Activated CD4-positive, alpha-beta T cell treated with anti-CD3 and anti-CD28 coated beads, Interleukin-2, amount 10 ng/mL, durations not matched to agents 24 days and 14 days (primary cell): ENCODE measurements around the gene NCKAP1. TPM values are rescaled to one million over a fixed set of nuclear protein-coding genes. Genes with fewer than 3 reads are reported as not detected.

Source experiments
- DNase-seq: peaks from one replicate; pipeline ENCODE4 v3.0.0; 2022
- H3K27ac Mint-ChIP-seq: one replicate; pipeline ENCODE4 v1.8.0; 2022; ENCODE audit warnings: mild to moderate bottlenecking, mixed read lengths
- H3K27me3 Mint-ChIP-seq: one replicate; pipeline ENCODE4 v1.8.0; 2022; ENCODE audit warnings: mixed read lengths
- H3K36me3 Mint-ChIP-seq: one replicate; pipeline ENCODE4 v1.8.0; 2022; ENCODE audit warnings: low read depth, mild to moderate bottlenecking, mixed read lengths
- H3K4me1 Mint-ChIP-seq: one replicate; pipeline ENCODE4 v1.8.0; 2021; ENCODE audit warnings: mixed read lengths
- H3K4me3 Mint-ChIP-seq: one replicate; pipeline ENCODE4 v1.8.0; 2022; ENCODE audit warnings: mild to moderate bottlenecking, moderate library complexity, mixed read lengths
- H3K9me3 Mint-ChIP-seq: one replicate; pipeline ENCODE4 v1.8.0; 2021; ENCODE audit warnings: mixed read lengths
- intact Hi-C: fragments of 100-400 bp; cut with micrococcal nuclease; formaldehyde crosslinking; loops from one replicate; pipeline ENCODE4 v1.15.1; 2023
- total RNA-seq: library from RNA; stranded (reverse); gene quantifications from 2 replicates; pipeline ENCODE4 v1.2.3, GENCODE V29; 2022

The NCKAP1 gene
- total RNA-seq, 1 donor from 2014 or later, result 14.5 TPM

DNA sequence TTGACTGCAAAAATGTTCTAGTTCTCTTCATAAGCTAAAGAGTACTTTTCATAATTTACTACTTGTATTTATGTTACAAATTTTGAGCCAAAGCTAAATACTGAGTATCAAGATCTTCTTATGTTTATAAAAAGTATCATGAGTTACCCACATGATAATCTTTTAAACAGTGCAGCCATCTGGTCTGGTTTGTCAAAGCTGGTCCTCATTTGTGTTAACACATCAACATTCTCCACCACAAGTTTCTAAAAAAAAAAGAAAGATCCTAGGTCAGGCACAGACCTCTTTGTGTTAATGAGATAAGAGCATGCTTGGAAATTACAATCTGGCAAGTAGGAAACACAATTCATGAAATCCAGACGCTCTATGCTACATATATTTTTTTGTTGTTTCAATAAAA, 96.3 kb downstream of the NCKAP1 start:
- Mint-ChIP-seq H3K4me1 (peaks cover 6% of the 10 kb centered on the region), H3K36me3 (peaks cover 2% of the 10 kb centered on the region), H3K27me3 (no peaks in the 10 kb centered on the region), H3K9me3 (no peaks in the 10 kb centered on the region), H3K4me3 (no peak overlapping the region), H3K27ac (no peak overlapping the region)
- DNase-seq, result no peak
- intact Hi-C loops, result no loop called here

DNA sequence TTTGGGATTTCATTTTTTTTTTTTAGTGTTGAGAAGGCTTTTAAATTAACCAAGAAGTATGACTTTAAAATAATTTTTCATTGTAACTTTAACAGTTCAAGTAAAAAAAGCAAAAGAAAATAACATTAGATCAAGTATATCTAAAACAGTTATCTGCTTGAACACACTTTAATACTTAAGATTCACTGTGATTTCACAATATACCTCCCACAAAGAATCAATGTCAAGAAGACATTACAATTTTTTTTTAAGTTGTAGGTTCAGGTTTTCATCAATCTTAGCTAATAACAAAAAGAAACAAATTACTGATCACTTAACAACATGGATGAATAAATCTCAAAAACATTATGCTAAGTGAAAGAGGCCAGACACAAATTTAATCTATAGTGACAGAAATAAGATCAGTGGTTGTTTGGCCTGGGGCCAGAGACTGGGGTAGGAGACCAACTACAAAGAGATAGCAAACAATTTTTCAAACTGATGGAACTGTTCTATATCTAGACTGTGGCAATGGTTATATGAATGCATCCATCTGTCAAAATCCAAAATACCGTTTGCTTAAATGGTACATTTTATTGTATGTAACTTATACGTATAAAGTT, 97.0 kb downstream of the NCKAP1 start:
- H3K27ac Mint-ChIP-seq, result no peak overlapping the region
- H3K27me3 Mint-ChIP-seq, result no peaks in the 10 kb centered on the region
- H3K4me3 Mint-ChIP-seq, result no peak overlapping the region
- no peaks in the 10 kb centered on the region for H3K4me1 Mint-ChIP-seq
- intact Hi-C loops, result no loop called here
- no peaks in the 10 kb centered on the region for H3K9me3 Mint-ChIP-seq
- peaks cover 2% of the 10 kb centered on the region for H3K36me3 Mint-ChIP-seq
- DNase-seq, result no peak

DNA sequence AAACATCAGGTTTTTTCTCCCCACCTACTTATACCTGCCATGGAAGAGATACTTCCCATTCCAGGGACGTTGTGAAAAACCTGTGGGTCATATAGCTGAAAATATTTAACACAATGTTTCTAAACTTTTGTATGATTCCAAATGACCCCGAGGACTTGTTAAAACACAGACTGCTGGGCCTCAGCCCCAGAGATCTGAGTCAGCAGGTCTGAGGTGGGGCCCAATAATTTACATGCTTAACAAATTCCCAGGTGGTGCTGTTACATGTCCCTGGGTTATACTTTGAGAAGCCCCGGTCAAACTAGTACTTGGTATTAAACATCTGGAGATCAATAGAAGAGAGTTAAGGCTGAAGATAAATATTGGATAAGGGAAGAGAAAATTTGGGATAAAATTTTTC, 100.4 kb downstream of the NCKAP1 start:
- H3K4me3 Mint-ChIP-seq, result no peak overlapping the region
- peaks cover 2% of the 10 kb centered on the region for H3K36me3 Mint-ChIP-seq
- H3K9me3 Mint-ChIP-seq, result no peaks in the 10 kb centered on the region
- no peak overlapping the region for H3K27ac Mint-ChIP-seq
- no peak for DNase-seq
- H3K27me3 Mint-ChIP-seq, result no peaks in the 10 kb centered on the region
- intact Hi-C loops, result no loop called here
- no peaks in the 10 kb centered on the region for H3K4me1 Mint-ChIP-seq

DNA sequence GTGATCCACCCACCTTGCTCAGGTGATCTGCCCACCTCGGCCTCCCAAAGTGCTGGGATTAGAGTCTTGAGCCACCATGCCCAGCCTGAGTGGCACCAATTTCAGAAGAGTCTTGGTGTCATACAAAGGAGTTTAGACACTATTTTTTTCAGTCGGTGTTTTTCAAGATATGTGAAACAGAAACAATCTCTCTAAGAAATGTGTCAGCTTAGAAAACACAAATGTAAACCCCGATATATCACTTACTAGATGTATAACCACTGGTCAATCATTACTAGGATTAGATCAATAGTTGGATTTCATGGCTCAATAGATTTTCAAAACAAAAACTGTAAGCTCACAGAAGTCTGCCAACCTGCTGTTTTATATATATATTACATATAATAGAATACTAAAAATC, 104.6 kb downstream of the NCKAP1 start:
- no peak overlapping the region for H3K4me3 Mint-ChIP-seq
- intact Hi-C loops, result no loop called here

DNA sequence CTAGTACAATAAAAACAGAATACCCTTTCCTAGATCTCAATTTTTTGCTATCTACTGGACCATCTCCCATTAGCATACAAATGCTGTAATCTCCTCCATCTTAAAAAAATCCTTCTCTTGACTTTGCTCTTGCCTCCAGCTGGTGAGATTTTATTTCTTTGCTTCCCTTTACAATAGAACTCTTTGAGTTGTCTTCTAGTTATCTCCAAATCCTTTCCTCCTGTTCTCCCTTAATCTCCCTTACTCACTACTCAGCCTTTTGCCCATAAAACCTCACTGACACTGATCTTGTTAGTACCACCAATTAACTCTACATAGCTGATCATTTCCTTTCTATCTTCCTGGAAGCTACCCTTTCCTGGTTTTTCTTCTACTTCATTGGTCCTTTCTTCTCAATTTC, 108.3 kb downstream of the NCKAP1 start:
- H3K27me3 Mint-ChIP-seq, result no peaks in the 10 kb centered on the region
- no peak overlapping the region for H3K4me3 Mint-ChIP-seq
- H3K36me3 Mint-ChIP-seq, result peaks cover 2% of the 10 kb centered on the region
- H3K27ac Mint-ChIP-seq, result no peak overlapping the region
- H3K9me3 Mint-ChIP-seq, result no peaks in the 10 kb centered on the region
- H3K4me1 Mint-ChIP-seq, result peaks cover 3% of the 10 kb centered on the region
- no peak for DNase-seq
- intact Hi-C loops, result no loop called here

More for the DNA sequence above, 104.6 kb downstream of the NCKAP1 start:
- Mint-ChIP-seq H3K4me1 (peaks cover 3% of the 10 kb centered on the region), H3K9me3 (no peaks in the 10 kb centered on the region), H3K36me3 (peaks cover 2% of the 10 kb centered on the region), H3K27me3 (no peaks in the 10 kb centered on the region), H3K27ac (no peak overlapping the region)
- no peak for DNase-seq

GRCh38 chr2:182924306-182924705, 114.0 kb downstream of the NCKAP1 start:
- DNase-seq, result no peak
- intact Hi-C loops, result no loop called here
- H3K27ac Mint-ChIP-seq, result no peak overlapping the region
- H3K36me3 Mint-ChIP-seq, result no peaks in the 10 kb centered on the region
- H3K27me3 Mint-ChIP-seq, result no peaks in the 10 kb centered on the region
- no peaks in the 10 kb centered on the region for H3K9me3 Mint-ChIP-seq
- no peak overlapping the region for H3K4me3 Mint-ChIP-seq
- H3K4me1 Mint-ChIP-seq, result no peaks in the 10 kb centered on the region

DNA sequence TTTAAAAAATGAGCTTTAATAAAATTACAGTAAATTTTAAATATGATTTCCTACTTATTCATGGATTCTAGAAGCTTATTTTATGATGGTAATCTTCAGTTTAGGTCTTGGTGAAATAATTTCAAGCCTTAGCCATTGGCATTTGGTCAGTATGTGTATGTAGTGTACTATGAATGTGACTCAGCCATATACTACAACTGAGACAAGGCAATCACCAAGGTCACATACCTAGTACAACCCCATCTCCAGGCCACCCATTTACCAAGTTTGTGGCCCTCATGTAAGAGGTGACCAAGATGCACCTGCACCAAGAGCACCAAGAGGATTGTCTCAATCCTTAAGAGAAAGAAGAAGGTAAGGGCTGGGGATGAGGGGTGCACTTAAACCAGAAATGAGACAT, 117.0 kb downstream of the NCKAP1 start:
- intact Hi-C loops, result no loop called here
- Mint-ChIP-seq H3K27me3 (no peaks in the 10 kb centered on the region), H3K4me3 (no peak overlapping the region), H3K36me3 (no peaks in the 10 kb centered on the region), H3K4me1 (no peaks in the 10 kb centered on the region), H3K9me3 (no peaks in the 10 kb centered on the region), H3K27ac (no peak overlapping the region)
- no peak for DNase-seq

- intact Hi-C loops, result no loop called here
Measured at GRCh38 chr2:182920631-182921056, 117.6 kb downstream of the NCKAP1 start.

GRCh38 chr2:182920089-182920488, 118.2 kb downstream of the NCKAP1 start:
- no peak for DNase-seq
- intact Hi-C loops, result no loop called here
- Mint-ChIP-seq H3K36me3 (no peaks in the 10 kb centered on the region), H3K9me3 (no peaks in the 10 kb centered on the region), H3K4me3 (no peak overlapping the region), H3K27me3 (no peaks in the 10 kb centered on the region), H3K27ac (no peak overlapping the region), H3K4me1 (no peaks in the 10 kb centered on the region)

More at GRCh38 chr2:182920631-182921056, 117.6 kb downstream of the NCKAP1 start:
- Mint-ChIP-seq H3K36me3 (no peaks in the 10 kb centered on the region), H3K27me3 (no peaks in the 10 kb centered on the region), H3K27ac (no peak overlapping the region), H3K9me3 (no peaks in the 10 kb centered on the region), H3K4me1 (no peaks in the 10 kb centered on the region), H3K4me3 (no peak overlapping the region)
- DNase-seq, result no peak

- no peaks in the 10 kb centered on the region for H3K9me3 Mint-ChIP-seq
- DNase-seq, result no peak
- H3K36me3 Mint-ChIP-seq, result no peaks in the 10 kb centered on the region
- no peak overlapping the region for H3K27ac Mint-ChIP-seq
- intact Hi-C loops, result no loop called here
- H3K4me1 Mint-ChIP-seq, result no peaks in the 10 kb centered on the region
- no peaks in the 10 kb centered on the region for H3K27me3 Mint-ChIP-seq
- H3K4me3 Mint-ChIP-seq, result no peak overlapping the region
Measured at GRCh38 chr2:182918961-182919652, 119.2 kb downstream of the NCKAP1 start.

GRCh38 chr2:182917924-182918323, 120.3 kb downstream of the NCKAP1 start:
- H3K27me3 Mint-ChIP-seq, result no peaks in the 10 kb centered on the region
- H3K4me3 Mint-ChIP-seq, result no peak overlapping the region
- no peaks in the 10 kb centered on the region for H3K4me1 Mint-ChIP-seq
- no peak for DNase-seq
- intact Hi-C loops, result no loop called here
- no peaks in the 10 kb centered on the region for H3K9me3 Mint-ChIP-seq
- H3K27ac Mint-ChIP-seq, result no peak overlapping the region
- H3K36me3 Mint-ChIP-seq, result no peaks in the 10 kb centered on the region

- H3K9me3 Mint-ChIP-seq, result no peaks in the 10 kb centered on the region
- H3K4me1 Mint-ChIP-seq, result no peaks in the 10 kb centered on the region
- intact Hi-C loops, result no loop called here
- no peaks in the 10 kb centered on the region for H3K27me3 Mint-ChIP-seq
- no peak for DNase-seq
- H3K4me3 Mint-ChIP-seq, result no peak overlapping the region
- H3K27ac Mint-ChIP-seq, result no peak overlapping the region
- H3K36me3 Mint-ChIP-seq, result no peaks in the 10 kb centered on the region
Measured at GRCh38 chr2:182916417-182916816, 121.8 kb downstream of the NCKAP1 start.

DNA sequence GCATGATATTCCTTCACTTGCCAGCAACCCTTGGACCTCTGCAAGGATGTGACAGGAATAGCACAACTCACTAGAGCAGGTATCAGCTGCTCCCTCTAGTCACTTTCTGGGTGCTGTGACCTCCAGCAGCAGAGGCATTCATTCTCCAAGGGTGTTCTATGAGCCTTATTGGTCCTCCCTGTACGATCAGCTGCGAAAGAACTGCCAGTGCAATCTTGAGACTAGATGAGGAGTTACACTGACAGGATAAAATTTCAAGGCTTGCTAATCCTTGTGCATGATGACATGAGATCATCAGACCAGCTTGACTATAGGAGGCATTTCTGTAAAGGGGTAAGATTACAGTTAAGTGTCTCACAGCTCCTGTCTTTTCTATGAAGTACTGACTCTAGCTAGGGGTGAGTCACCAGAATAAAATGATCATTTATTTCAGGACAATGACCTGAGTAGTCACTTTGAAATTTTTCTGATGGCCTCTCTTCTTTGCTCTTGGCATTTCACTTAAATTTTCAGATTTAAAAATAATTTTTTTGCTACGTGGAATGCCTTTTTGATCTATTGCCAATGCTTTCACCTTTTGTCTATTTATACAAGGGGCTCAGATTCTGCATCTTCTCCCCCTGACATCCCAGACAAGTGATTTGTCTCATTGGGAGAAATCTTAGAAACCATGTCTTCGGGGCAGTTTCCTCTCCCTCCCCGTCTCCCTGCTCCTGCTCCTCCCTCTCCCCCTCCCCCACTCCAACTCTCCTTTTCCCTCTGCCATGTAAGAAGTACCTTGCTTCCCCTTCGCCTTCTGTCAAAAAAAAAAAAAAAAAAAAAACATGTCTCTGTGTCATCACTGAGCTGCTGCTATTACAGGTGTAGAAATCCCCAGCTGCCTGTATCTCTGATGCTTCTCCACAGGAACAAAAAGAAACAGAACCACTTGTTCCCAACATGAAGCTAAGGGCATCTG, 122.6 kb downstream of the NCKAP1 start:
- Mint-ChIP-seq H3K27me3 (no peaks in the 10 kb centered on the region), H3K9me3 (no peaks in the 10 kb centered on the region), H3K4me3 (no peak overlapping the region), H3K4me1 (no peaks in the 10 kb centered on the region), H3K27ac (no peak overlapping the region), H3K36me3 (no peaks in the 10 kb centered on the region)
- intact Hi-C loops, result no loop called here
- DNase-seq, result no peak

DNA sequence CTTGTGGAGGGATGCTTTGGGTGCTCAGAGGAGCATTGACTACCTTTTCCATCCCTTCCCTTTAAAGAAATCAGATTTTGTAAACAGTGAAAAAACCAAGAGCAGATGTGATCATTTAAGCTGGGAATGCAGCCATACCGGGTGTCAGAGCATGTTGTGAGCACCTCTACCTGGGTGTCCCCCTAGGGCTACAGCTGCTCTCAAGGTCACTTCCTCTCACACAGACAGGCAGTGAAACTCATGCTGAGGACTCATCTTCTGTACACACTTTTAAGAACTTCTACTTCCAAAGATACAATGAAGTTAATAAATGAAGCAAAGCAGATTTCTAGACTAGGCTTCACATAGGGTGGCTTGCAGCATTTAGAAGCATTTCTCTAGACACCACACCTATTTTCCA, 123.4 kb downstream of the NCKAP1 start:
- intact Hi-C loops, result no loop called here
- Mint-ChIP-seq H3K36me3 (no peaks in the 10 kb centered on the region), H3K27me3 (no peaks in the 10 kb centered on the region), H3K9me3 (no peaks in the 10 kb centered on the region), H3K4me3 (no peak overlapping the region), H3K27ac (no peak overlapping the region), H3K4me1 (no peaks in the 10 kb centered on the region)
- DNase-seq, result no peak
